HG02571 (cell line): ENCODE data around the gene NDRG2.

ENCODE experiments used
- ATAC-seq: cut with Tn5 transposase; IDR thresholded peaks from one replicate; pipeline ENCODE4 v1.9.1; 2021; ENCODE audit warnings: mild to moderate bottlenecking, moderate library complexity; ENCODE audit not compliant: unreplicated experiment

The NDRG2 gene

DNA sequence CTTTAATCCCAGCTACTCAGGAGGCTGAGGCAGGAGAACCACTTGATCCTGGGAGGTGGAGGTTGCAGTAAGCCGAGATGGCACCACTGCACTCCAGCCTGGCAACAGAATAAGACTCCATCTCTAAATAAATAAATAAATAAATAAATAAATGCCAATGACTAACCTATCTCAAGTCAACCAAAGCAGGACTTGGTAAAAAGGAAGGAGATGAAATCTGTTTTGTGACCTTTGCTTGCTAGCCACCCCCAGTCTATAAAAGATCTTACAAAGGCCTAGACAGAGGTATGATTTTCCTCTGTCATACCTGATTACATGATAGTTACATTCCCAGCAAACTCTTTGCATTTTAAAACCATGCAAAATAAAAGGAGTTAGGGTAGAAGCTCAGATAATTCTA, 48.6 kb downstream of the NDRG2 start:
- no peak for ATAC-seq

DNA sequence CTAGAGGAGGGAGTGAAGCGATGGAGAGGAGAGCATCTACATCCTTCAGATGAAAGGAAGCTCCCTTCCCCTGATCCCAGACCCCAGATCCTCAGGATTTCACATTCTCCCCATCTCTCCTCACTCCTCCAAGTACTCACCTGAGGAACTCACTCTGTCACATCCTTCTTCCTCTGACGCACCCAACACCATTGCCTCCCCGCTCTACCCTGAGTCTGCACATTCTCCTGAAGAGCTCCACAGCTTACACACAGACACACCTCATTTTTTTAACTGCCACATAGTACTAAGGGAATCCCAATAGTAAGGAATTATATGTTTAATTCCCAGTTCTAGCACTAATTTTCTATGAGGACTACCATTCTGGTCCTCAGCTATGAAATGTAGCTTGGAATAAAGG, 51.4 kb downstream of the NDRG2 start:
- ATAC-seq = no peak

DNA sequence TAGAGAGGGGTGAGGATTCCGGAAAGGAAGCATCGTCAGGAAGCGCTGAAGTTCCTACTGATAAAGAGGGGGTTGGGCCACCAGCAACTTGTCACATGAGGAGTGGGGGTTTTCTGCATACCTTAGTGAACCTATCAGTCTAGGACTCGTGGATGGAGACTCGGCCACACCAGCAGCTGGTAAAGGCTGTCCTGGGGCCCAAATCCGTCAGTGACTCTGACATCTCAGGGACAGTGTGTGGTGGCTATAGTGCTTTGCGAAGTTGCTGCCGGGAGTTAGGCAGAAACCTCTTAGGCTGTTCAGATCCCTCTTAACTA, 53.2 kb downstream of the NDRG2 start:
- ATAC-seq = peak; percentile 12

DNA sequence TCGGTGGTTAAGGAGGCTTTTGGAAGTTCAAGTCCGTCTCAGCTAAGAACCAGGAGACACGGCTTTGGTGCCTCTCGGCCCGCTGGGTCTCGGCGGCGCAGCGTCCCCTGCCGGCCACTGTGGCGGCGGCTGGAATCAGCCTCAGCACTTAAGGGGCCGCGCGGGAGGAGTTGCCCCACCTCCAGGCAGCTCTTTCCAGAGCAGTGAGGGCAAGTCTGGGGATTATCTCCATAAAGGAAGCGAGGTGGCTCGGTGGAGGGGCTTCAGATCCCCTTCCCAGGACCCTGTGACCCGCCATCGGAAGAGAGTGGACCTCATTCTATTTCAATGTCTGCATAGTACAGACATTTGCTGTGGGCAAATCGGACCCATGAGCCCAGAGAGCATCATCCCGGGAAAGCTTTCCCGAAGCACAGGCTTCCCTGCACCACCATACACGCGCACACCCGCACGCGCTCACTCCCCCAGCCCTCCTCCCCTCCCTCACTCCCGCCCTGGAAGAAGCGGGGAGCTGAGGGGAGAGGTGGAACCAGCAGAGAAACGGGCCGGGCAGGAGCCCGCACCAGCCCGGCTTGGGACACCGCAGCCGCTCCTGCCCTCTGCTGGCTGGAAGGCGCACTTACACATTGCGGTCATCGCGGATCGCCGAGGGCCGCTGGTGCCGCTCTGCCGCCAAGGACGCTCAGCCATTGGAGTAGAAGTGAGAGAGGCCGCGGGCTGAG, 53.7 kb downstream of the NDRG2 start:
- peak; percentile 96 for ATAC-seq

DNA sequence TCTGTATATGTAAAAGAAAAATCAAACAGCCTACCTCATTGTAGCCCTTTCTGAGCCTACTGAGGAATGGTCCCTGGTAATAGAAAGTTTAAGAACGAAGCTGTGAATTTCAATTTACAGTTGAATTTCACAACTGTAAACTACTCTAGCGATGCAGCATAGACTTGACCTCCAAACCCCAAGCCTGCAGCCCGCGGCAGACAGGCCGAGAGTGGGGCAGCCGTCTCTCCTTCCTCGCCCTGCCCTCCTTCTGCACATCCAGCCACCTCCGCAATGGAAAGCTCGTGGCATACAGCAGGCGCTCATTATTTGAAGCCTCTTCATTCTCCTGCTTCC, 54.2 kb downstream of the NDRG2 start:
- ATAC-seq = no peak

DNA sequence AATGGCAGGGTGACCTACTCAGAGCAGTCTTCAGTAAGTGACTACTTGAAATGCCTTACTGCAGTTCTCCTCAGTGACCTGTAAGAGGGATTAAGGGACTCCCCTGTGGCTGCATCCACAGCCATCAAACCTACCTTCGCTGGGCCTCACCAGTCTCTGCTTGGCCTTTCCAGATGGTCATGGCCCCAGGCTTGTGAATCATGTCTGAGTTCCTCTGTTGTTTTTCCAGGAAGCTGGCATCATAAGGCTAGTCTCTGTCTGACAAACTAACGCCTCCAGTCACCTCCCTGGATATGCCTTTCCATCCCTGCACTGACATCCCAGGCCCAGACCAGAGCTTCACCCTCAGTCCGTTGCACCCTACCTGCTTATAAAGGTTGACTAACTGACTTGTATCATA, 55.5 kb downstream of the NDRG2 start:
- ATAC-seq = no peak
